Spleen (tissue), 11 donors: Measurements from ENCODE around the gene EVA1A. TPM values are rescaled to one million over a fixed set of nuclear protein-coding genes. Genes with fewer than 3 reads are reported as not detected.

ENCODE experiments used
- DNase-seq: peaks from one replicate; pipeline ENCODE4 v3.0.0-alpha.2; 2020
- H3K27ac ChIP-seq, 8 donors: fragments of 200-600 bp; sonication (generic) in 7 of 8; 1 replicate in 4 of 8; 2 replicates in 4 of 8; pipeline versions ENCODE4 v1.5.0 to v1.8.0; 2016 to 2021; ENCODE audit warnings: inconsistent platforms in 4 of 8, mild to moderate bottlenecking in 4 of 8, moderate library complexity in 1 of 8
- H3K27me3 ChIP-seq, 7 donors: fragments of 200-600 bp; sonication (generic) in 6 of 7; replicated peaks in 1 of 7; 1 replicate in 4 of 7; 2 replicates in 3 of 7; pipeline versions ENCODE4 v1.5.0 to v1.8.0; 2016 to 2021; ENCODE audit warnings: inconsistent platforms in 3 of 7, mild to moderate bottlenecking in 1 of 7
- H3K36me3 ChIP-seq, 6 donors: fragments of 200-600 bp; sonication (generic) in 5 of 6; 1 replicate in 4 of 6; 2 replicates in 2 of 6; pipeline versions ENCODE4 v1.5.0 to v1.8.0; 2016 to 2021; ENCODE audit warnings: inconsistent platforms in 2 of 6
- H3K4me1 ChIP-seq, 6 donors: fragments of 200-600 bp; sonication (generic) in 5 of 6; 1 replicate in 3 of 6; 2 replicates in 3 of 6; pipeline versions ENCODE4 v1.5.0 to v1.8.0; 2016 to 2021; ENCODE audit warnings: inconsistent platforms in 3 of 6
- H3K4me3 ChIP-seq, 8 donors: fragments of 200-600 bp; sonication (generic) in 7 of 8; 1 replicate in 4 of 8; 2 replicates in 4 of 8; pipeline versions ENCODE4 v1.5.0 to v1.8.0; 2016 to 2021; ENCODE audit warnings: inconsistent platforms in 4 of 8, mild to moderate bottlenecking in 4 of 8, moderate library complexity in 2 of 8
- H3K9me3 ChIP-seq, 8 donors: fragments of 200-600 bp; sonication (generic) in 7 of 8; 1 replicate in 4 of 8; 2 replicates in 4 of 8; pipeline versions ENCODE4 v1.5.0 to v1.8.0; 2016 to 2021; ENCODE audit warnings: inconsistent platforms in 4 of 8
- POLR2A ChIP-seq, 3 donors: fragments of 450-650 bp; IDR thresholded peaks; one replicate each; pipeline ENCODE4 v1.5.1; 2017; ENCODE audit warnings: antibody characterized with exemption in 3 of 3, mild to moderate bottlenecking in 1 of 3
- POLR2AphosphoS5 ChIP-seq, 3 donors: sonication (generic); formaldehyde crosslinking; IDR thresholded peaks; one replicate each; pipeline ENCODE4 v1.5.1; 2017; ENCODE audit warnings: antibody characterized with exemption in 3 of 3
- WGBS, 5 donors: extraction: QIAGEN DNeasy Blood & Tissue Kit in 3 of 5; methylation state at CpG; one replicate each; pipeline versions ENCODE4 v1.1.5 to v1.1.7; 2013 to 2018; 5-methylcytosine and 5-hydroxymethylcytosine counted together
- intact Hi-C: fragments of 100-400 bp; cut with DNase I; formaldehyde crosslinking; loops from one replicate; pipeline ENCODE4 v1.15.0; 2023; ENCODE audit warnings: low total_unique reads
- polyA plus RNA-seq, 3 donors: library from polyadenylated mRNA; stranded (reverse); fragments of 200-250 nt; gene quantifications; one replicate each; pipeline ENCODE4 v1.2.1, GENCODE V29; 2013
- total RNA-seq, 7 donors: library from RNA; depleted of rRNA in 3 of 7; stranded (reverse); fragments of >200 nt in 3 of 7; fragmentation: NEBNext Ultra II Directional in 4 of 7; extraction: Animal tissue kit (Norgen Biotek cat#: 25700) in 4 of 7; gene quantifications; one replicate each; pipeline versions ENCODE4 v1.1.0 to v1.2.1, GENCODE V29; 2016 to 2021
- TF ChIP-seq, protein P1 (sequence below), 11 experiments: fragments of 200-600 bp in 7 of 11; fragments of 450-650 bp in 4 of 11; sonication (generic) in 4 of 11; IDR thresholded peaks in 8 of 11; conservative IDR thresholded peaks in 3 of 11; 1 replicate in 7 of 11; 2 replicates in 4 of 11; pipeline versions ENCODE4 v1.4.0 to v1.8.0; 2016 to 2021; ENCODE audit warnings: antibody characterized with exemption in 11 of 11, inconsistent platforms in 4 of 11, mild to moderate bottlenecking in 1 of 11
- donor health status: healthy with polysubstance abuse.
- donor health status: DM: no; HTN: no; CAD: no; lungs with moderate emphysema.
- donor health status: DM: no; HTN: no; CAD: no.
- donor health status: Bipolar disorder and iron deficiency.
- donor health status: healthy.
- donor health status: DM: no; HTN: no; CAD: no.
- donor health status: DM: yes; HTN: yes; CAD: no.

EVA1A gene
- total and polyA plus RNA-seq, 10 donors = 6.2 to 30.3 (median 14.4) TPM

- H3K27ac ChIP-seq = peak overlapping the region in 7 of 8 donors; percentile 26 to 67 (median 56)
- DNase-seq = peak; percentile 87
- no peaks in the 10 kb centered on the region for H3K36me3 ChIP-seq
- 10 to 14% (median 12%) methylated on average over 14 to 25 of the region's 25 CpGs for WGBS, 5 donors
- no peaks in the 10 kb centered on the region for H3K9me3 ChIP-seq
- intact Hi-C loops = loop anchor here (5.0 kb wide), 1 partner anchor 147 kb away; no protein-coding TSS in a partner anchor
- TF ChIP-seq, protein P1, sequence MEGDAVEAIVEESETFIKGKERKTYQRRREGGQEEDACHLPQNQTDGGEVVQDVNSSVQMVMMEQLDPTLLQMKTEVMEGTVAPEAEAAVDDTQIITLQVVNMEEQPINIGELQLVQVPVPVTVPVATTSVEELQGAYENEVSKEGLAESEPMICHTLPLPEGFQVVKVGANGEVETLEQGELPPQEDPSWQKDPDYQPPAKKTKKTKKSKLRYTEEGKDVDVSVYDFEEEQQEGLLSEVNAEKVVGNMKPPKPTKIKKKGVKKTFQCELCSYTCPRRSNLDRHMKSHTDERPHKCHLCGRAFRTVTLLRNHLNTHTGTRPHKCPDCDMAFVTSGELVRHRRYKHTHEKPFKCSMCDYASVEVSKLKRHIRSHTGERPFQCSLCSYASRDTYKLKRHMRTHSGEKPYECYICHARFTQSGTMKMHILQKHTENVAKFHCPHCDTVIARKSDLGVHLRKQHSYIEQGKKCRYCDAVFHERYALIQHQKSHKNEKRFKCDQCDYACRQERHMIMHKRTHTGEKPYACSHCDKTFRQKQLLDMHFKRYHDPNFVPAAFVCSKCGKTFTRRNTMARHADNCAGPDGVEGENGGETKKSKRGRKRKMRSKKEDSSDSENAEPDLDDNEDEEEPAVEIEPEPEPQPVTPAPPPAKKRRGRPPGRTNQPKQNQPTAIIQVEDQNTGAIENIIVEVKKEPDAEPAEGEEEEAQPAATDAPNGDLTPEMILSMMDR (IDR thresholded peaks at IDR 0.05 in 8 of 11, conservative IDR thresholded peaks at IDR 0.05 in 3 of 11) = peak; percentile 39 to 92 (median 83)
- TF ChIP-seq POLR2AphosphoS5 (IDR thresholded peaks at IDR 0.05) (peak in 1 of 3 donors; percentile 39), POLR2A (IDR thresholded peaks at IDR 0.05) (no peak)
- peaks cover 0 to 58% (median 12%) of the 10 kb centered on the region in 7 donors for H3K27me3 ChIP-seq
- H3K4me1 ChIP-seq = peaks cover 0 to 9% (median 7%) of the 10 kb centered on the region in 6 donors
- peak overlapping the region in 2 of 8 donors; percentile 16 to 47 for H3K4me3 ChIP-seq
Observed at GRCh38 chr2:75608684-75609333, 48.1 kb upstream of the EVA1A start.

DNA sequence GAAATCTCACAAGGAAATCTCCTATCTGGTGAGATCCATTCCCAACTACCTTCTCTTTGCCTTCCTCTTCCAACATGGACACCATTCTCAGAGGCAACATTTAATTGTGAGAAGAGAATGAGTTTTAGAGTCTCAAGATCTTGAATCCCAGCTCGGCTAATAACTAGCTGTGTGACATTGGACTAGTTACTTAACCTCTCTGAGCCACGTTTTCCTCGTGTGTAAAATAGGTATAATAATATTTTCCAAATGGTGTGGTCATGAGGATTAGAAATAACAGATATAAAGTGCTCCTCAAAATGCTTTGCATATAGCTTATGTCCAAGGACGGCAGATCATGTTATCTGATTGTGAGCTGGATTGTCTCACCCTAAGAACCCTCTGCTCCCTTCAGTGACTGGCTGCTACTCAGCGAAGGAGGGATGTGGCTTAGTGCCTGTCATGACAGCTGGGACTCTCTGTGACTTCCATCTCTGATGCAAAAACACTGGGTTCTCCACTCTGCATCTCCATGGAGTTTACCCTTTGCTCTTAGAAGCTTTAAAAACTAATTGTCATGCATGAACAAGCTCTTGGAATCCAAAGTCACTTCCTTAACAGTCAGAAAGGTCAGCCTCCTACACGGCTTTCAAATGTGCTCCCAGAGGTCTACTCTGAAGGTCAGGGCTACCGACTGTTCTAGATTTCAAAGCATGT is 47.4 kb upstream of the EVA1A start:
- no peak for DNase-seq
- Histone ChIP-seq H3K27ac (peak overlapping the region in 6 of 8 donors; percentile 26 to 67 (median 59)), H3K9me3 (no peaks in the 10 kb centered on the region), H3K4me1 (peaks cover 0 to 9% (median 7%) of the 10 kb centered on the region in 6 donors), H3K36me3 (no peaks in the 10 kb centered on the region), H3K4me3 (no peak overlapping the region), H3K27me3 (peaks cover 0 to 58% (median 12%) of the 10 kb centered on the region in 7 donors)
- TF ChIP-seq POLR2AphosphoS5 (IDR thresholded peaks at IDR 0.05) (peak in 1 of 3 donors; percentile 48), POLR2A (IDR thresholded peaks at IDR 0.05) (no peak)
- TF ChIP-seq, protein P1 (IDR thresholded peaks at IDR 0.05 in 8 of 11, conservative IDR thresholded peaks at IDR 0.05 in 3 of 11) = no peak
- 50 to 58% (median 57%) methylated on average over 7 of the region's 7 CpGs for WGBS, 5 donors
- intact Hi-C loops = loop anchor here (5.0 kb wide), 1 partner anchor 146 kb away; no protein-coding TSS in a partner anchor

DNA sequence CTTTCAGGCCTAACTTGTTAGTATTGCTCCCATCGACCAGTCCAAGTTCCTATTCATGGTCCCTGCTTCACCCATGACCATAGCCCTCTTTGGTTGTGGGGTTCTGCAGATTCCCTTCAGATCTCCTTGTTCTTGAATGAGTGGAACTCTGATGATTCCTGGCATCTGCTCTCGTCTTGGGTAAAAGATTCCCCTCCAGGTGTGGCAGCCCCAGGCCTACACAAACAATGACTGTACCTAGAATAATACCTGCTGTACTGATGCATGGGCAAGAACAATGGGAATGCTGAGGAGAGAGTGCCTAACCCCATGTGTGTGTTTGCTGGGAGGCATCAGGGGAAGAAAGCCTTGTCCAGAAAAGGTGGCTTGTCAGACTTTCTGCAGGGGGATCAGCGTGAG is 46.7 kb upstream of the EVA1A start:
- Histone ChIP-seq H3K36me3 (no peaks in the 10 kb centered on the region), H3K4me1 (peaks cover 0 to 9% (median 7%) of the 10 kb centered on the region in 6 donors), H3K27ac (peak overlapping the region in 4 of 8 donors; percentile 8 to 44 (median 24)), H3K4me3 (no peak overlapping the region), H3K9me3 (no peaks in the 10 kb centered on the region), H3K27me3 (peaks cover 0 to 58% (median 12%) of the 10 kb centered on the region in 7 donors)
- WGBS, 5 donors = 81 to 91% (median 87%) methylated on average over 3 of the region's 3 CpGs
- intact Hi-C loops = loop anchor here (5.0 kb wide), 1 partner anchor 145 kb away; no protein-coding TSS in a partner anchor
- TF ChIP-seq, protein P1 (IDR thresholded peaks at IDR 0.05 in 8 of 11, conservative IDR thresholded peaks at IDR 0.05 in 3 of 11) = no peak
- no peak for TF ChIP-seq POLR2AphosphoS5 (IDR thresholded peaks at IDR 0.05)
- no peak for TF ChIP-seq POLR2A (IDR thresholded peaks at IDR 0.05)
- DNase-seq = no peak
